NCI-H2171 (cell line): ENCODE results near the gene CYP24A1.
"Not testable (repeated sequence)": the region's sequence is repeated elsewhere in the genome, so short reads cannot be mapped to it uniquely, and the experiment has no call there.

ENCODE experiments used
- DNase-seq: peaks from one replicate; lab custom pipeline; 2025; lab: John Stamatoyannopoulos, UW

The CYP24A1 gene

DNA sequence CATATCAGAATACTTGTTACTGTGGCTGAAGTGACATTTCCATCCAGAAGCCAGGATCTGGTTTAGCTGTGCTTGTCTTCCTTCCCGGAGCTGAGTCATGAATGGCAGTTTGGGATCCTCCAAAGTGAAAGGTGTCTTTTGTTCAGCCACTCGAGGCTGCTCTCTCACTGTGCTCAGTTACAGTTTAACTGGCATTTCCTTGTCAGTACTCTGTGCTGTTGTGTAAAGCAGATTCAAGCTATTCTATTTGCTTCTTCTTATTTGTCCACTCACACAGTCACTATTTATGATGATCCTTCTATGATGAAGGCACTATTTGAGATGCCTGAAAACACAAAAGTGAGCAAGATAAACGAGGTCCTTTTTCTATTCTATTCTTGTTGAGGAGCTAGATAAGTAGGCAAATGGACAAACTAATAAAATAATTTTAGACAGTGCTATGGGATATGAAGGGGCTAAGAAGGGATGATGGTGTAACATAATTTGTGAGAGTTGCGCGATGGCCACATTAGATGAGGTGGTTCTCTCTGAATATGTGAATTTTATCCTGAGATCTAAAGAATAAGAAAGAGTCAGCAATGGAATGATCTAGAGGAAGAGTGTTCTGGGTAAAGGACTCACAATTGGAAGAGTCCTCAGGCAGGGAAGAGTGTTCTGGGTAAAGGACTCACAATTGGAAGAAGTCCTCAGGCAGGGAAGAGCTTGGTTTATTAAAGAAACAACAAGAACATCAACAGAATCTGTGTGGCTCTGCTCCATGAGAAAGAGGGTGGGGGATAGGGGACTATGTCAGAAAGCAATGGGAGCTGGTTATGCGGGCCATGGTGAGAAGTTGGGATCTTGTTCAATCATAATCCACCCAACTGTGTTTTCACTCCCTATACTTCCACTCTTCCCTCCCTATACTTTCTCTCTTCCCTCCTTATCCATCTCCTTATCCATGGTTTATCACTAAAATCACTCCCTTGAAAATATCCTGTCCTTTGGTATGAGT is 40.1 kb downstream of the CYP24A1 start:
- DNase-seq = no peak

DNA sequence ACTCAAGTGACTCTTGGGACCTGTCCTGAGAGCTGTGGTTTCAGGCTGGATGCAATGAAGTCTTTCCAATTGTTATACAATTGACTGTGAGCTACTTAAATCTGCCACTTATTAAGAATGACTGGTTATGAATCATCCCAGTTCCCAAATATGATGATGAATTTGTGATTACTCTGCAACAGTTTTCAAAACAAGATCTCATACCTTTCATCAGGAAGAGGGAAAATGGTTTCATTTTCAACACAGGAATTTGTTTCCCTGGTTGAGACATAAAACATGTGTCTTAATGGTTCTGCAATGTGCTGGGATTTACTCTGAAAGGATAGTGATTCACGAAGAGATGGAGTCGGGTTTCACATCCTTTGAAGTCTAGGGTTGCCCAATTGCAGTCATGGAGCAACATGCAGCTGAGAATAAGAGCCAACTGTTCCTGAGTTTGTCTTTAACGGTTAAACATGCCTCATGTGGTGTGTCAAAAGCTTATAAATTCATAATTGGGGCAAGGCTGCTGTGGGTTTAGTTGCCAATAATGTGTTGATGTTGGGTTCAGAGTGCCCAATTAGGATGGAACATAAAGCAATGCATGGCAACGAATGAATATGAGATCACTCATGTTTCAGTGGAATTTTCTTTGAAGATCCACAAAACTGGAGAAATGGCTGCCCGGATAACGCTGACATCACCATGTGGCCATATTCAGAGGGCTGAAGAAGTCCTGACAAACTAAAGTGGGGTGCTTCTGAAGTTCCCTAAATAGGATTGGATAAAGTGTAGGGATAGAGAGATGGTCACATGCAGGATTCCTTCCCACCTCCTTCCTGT is 41.0 kb downstream of the CYP24A1 start:
- DNase-seq = peak; percentile 21

DNA sequence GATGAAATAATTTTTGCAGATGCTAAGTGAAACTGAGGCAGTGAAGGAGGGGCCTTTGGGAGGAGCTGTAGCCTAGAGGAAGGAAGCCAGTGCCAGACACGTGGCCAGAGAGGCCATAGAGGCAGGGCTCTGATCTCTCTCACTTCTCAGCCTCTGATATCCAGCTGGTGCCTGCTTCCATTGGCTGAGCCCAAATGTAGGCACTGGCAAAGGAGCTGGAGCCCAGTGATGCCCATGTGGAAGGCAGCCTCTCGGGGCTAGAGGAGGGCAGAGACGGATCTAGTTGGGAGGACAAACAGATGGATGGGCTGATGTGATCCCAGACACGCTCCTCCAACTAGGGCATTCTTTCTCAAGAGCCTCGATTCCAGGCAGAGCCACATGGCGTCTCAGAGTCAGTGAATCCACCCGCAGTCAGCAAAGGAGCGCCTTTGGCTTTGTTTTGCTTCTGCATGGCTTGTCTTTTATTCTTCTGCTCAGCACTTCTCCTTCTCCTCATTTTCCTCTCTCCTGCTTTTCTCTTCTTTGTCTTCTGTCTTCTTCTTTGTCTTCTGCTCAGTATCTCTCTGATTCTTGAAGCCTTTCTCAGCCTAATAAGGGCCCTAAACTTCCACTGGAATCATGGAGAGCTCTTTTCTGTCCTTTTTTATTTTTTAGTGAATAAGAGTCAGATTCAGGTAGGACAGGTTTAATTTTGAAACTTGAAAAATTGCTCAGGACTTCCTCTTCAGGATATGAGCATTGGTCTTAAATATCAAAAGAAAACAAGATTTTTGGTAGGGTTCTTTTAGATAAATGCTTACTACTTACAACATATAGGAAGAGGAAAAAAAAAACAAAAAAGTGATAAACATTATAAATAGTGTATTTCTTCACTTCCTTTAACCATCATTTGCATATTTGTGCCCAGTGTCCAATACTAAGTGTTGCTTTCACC is 41.8 kb downstream of the CYP24A1 start:
- no peak for DNase-seq

DNA sequence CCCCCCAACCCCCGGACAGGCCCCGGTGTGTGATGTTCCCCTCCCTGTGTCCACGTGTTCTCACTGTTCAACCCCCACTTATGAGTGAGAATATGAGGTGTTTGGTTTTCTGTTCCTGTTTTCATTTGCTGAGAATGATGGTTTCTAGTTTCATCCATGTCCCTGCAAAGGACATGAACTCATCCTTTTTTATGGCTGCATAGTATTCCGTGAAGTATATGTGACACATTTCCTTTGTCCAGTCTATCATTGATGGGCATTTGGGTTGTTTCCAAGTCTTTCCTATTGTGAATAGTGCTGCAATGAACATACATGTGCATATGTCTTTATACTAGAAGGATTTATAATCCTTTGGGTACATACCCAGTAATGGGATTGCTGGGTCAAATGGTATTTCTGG is 42.7 kb downstream of the CYP24A1 start:
- not testable (repeated sequence) for DNase-seq

DNA sequence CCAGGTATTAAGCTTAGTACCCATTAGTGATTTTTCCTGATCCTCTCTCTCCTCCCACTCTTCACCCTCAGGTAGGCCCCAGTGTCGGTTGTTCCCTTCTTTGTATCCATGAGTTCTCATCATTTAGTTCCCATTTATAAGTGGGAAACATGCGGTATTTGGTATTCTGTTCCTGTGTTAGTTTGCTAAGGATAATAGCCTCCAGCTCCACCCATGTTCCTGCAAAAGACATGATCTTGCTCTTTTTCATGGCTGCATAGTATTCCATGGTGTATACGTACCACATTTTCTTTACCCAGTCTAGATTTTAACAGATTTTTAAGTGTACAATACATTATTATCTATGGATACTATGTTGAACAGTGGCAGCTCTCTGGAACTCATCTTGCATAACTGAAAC is 44.4 kb downstream of the CYP24A1 start:
- DNase-seq = no peak

DNA sequence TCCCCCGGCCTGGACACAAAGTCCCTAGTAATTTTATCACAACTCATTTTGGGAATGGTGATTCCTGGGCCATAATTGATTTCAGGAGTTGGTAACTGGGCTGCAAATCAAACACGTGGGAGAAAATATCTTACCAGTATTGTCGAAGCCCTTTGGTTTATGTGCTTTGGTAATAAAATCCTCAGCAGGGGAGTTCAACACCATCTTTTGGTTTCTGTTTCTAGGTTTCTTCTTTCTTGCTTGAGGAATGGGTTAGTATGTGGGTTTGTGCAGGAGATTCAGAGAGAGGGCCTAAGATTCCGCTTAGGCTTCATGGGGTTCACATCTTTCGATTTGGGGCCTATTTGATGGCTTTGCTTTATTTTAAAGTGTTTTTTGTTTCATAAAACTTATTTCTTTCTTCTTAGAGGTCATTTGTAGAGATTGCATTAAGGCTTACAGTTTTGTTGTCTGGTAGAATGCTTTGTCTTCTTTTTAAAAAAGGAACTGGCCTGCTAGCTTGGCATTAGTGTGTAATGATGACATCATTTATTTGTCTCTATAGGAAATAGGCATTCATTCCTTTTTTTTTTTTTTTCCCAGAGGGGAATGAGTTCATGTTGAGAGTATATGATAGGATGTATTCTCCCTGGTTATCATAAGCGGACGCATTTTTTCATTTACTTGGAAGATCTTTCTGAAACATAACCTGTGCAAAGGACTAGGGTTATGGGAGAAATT is 45.8 kb downstream of the CYP24A1 start:
- DNase-seq = no peak

DNA sequence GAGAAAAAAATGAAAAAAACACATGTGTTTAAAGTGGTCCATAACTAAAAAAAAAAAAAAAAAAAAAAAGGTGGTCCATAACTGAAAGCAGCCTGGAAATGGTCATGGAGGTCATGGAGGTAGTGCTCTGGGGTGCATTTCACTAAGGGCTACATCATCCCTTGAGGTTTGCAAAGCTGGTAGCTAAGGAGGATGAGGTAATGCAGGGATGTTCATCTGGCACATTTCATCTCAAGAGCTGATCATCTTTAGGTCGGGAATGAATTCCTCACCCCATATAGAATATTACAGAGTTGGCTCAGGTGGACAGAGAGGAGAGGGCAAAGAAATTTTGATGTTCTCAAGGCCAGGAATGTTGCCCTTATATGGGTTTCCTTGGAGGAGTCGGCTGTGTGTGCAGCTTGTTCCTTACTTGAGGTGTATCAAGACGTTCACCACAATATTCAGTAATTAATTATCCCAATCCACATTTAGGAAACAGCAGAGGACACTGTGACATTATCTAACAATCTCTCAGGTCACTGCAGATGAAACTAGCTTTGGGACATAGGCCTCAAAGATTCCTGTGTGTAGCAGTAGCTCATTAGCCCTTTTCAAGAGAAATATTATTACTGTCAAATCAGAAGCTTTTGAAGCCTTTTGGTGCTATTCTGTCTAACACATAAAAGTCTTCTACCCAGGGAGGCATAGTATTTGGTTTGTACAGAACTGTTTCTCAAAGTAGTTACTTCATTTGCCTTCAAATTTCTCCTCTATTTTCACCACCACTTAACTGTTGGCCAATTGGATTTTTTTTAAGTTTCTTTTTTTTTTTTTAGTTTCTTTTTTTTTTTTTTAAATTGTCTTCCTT is 46.8 kb downstream of the CYP24A1 start:
- DNase-seq = no peak

DNA sequence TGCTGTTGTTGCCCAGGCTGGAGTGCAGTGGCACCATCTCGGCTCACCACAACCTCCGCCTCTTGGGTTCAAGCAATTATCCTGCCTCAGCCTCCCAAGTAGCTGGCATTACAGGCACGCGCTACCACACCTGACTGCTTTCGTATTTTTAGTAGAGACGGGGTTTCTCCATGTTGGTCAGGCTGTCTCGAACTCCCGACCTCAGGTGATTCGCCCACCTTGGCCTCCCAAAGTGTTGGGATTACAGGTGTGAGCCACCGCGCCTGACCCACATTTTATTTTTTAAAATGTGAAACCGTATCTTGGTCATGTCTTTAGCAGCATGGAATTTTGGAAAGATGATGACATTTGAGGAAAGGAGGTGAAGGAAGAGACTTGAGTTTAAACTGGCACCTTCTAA is 47.5 kb downstream of the CYP24A1 start:
- not testable (repeated sequence) for DNase-seq

DNA sequence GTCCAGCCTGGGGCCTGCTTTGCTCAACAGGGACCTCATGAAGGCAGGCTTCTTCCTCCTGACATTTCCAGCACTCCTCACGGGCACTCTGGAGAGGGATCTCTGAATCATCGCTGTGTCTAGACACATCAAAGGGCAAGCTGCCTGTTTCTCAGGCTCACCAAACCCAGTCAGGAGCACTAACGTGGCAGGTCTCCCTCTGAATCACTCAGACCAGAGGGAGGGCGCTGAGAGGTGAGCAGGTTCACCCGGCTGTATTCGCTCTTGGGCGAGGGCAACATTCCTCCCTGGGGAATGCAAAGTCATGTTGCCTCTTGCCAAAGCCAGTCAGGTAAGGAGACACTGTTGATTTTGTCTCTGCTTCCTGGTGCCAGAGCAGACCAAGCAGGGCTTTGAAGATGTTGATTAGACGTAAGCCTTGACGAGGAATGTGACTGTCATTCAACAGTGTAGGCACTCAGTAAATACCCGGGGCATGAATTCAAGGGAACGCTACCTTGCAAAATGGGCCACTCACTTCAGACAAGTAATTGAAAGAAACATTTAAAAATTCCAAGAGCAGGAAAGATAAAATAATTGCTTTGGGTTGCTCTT is 50.1 kb downstream of the CYP24A1 start:
- DNase-seq = peak; percentile 86

DNA sequence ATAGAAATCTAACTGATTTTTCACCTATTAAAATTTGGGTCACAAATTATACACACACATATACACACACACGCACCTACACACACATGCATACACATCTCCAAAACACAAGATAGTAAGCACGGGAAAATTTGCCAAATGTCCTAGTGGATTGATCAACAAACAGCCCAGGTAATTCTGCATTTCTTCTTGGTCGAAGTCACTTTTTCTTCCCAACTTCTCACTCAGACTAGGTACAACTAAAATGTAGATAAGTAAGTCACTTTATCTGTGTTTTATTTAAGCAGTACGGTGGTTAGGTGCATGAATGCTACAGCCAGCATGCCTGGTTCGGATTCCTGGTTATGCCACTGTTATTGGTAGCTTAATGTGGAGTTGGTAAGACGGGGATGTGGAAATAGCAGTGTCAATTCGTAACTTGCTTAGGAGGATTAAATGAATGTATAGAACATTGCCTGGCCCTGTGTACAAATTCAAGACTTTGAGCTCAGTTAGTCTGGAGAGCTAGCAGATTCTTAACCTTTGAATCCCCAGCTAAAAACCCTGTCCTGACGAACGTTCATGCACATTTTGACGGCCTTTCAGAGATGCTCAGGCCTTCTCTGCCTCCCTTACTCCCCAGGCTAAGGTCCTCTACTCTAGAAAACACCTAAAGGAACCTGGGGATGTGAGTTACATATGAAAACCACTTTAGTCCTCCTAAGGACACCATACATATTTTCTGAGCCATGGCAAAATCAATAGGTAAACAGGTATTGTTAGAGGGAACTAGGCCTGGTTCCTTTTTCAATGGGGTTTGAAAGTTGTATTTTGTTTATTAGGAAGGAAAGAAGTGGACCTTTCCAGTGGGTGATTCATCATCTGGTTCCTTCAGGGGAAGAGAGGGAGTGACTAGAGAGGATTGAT is 50.9 kb downstream of the CYP24A1 start:
- DNase-seq = no peak

DNA sequence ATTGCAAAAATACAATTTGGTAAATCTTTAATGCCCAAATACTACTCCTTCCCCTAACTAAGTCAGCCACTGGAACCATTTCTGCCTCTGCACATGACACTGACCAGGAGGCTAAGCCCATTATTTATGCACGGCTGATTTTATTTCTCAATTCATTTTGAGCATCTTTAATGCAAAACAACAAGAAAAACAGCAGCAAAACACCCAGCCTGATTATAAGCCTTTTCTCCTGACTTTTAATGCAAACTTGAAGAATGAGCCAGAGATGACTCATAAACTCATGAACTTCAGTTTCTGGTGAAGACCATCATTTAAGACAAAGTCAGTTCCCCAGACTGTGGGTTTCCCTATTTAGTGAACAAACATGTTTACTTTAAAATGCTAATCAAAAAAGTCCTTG is 51.6 kb downstream of the CYP24A1 start:
- DNase-seq = no peak

DNA sequence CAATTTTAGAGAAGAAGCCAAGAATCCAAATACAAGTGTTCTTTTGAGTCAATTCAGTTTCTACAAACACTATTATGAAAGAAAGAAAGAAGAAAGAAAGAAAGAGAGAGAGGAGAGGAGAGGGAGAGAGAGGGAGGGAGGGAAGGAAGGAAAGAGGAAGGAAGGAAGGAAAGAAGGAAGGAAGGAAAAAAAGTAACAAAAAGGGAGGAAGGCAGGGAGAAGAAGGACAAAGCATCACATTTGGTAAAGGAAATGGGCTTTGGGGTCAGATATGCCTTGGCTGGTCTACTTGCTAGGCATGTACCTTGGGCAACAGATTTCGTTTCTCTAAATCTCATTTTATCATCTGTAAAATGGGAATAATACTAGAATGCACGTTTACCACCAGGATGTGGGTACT is 54.0 kb downstream of the CYP24A1 start:
- no peak for DNase-seq

DNA sequence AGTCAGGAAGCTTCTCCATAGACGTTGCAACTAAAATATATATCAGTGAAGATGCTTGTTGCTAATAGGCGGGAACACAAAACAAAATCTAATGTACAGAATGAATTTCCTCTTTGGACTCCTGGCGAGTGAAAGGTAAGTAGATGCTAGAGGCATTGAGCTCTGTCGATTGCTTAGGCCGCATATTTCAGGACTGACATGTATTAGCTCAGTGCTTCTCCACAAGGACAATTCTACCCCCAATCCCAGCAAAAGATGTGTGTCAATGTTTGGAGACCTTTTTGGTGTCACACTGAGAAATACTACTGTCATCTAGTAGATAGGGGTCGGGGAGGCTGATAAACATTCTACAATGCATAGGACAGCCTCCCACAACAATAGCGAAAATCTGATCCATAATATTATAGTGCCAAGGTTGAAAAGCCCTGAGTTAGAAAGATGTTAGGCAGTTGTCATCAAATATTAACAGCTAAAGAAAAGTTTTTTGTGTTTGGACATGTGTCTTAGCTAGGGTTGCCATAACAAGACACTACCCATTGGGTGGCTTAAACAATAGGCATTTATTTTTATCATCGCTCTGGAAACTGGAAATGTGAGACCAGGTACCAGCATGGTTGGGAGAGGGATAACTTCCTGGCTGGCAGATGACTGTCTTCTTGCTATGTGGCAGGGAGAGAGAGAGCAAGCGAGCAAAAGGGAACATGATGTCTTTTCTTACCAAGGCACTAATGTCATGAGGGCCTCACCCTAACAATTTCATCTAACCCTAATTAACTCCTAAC is 55.4 kb downstream of the CYP24A1 start:
- no peak for DNase-seq

DNA sequence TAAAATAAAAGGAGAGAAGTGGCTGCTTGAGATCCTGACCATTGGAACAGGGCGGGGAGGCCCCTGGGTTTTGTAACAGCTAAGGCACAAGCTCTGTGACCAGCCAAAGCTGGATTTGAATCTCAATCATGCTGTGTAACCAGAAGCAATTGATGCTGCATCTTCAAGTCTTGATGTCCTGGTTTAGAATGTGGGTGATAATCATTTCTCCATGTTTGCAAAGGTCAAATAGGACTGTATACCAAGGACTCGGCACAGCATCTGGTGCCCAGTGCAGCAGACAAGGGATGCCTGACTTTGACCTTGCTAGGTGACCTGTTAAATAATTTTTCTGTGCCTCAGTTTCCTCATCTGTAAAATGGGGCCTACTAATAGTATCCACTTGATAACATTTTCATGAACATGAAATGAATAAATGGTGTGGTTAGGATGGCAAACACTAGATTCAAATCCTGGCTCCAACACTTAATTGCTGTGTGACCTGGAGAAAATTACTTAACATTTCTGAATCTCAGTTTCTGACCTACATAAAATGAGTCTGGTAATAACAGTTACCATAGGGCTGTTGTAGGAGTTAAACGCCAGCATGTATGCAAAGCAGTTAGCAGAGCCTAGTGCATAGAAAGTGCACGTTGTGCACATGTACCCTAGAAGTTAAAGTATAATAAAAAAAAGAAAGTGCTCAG is 57.1 kb downstream of the CYP24A1 start:
- no peak for DNase-seq

DNA sequence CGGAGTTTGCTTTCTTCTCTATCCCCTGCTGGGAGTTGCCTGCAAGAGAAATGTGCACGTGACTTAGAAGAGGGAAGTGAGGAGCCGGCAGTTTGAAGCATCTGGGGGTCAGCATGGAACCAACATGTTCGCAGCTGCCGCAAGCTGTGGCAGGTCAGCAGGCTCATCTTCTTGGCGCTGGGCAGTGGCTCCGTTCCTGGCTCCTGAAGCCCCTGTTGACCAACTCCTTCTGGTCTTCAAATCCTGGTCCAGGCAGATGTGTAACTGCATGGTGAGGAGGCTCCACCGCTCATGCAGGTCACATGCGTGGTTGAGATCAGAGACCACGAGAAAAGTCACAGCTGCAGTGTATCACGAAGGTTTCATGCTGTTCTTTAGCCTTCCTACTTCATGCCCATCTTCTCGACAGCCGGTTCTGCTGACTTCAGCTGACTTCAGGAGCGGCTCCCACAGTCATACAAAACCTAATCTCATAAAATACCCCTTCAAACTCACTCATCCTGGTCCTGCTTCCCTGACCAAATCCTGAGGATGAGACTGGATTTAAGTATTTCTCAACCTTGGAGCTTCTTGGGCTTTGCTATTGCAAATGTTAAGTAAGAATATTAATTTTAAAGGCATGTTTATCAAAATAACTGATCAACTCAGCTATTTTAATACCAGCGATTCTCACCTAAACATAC is 58.5 kb downstream of the CYP24A1 start:
- DNase-seq = no peak

DNA sequence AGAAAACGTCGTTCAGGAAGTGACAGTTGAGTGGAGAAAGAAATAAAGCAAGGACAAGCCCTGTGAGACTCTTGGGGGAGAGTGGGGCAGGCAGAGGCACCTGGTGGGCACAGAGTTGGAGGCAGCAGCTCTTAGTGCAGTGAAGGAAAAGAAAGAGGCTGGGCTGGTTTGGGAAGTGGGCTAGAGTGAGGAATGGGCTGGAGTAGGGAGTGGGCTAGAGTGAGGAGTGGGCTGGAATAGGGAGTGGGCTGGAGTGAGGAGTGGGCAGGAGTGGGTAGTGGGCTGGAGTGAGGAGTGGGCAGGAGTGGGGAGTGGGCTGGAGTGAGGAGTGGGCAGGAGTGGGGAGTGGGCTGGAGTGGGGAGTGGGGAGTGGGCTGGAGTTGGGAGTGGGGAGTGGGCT is 59.7 kb downstream of the CYP24A1 start:
- no peak for DNase-seq

DNA sequence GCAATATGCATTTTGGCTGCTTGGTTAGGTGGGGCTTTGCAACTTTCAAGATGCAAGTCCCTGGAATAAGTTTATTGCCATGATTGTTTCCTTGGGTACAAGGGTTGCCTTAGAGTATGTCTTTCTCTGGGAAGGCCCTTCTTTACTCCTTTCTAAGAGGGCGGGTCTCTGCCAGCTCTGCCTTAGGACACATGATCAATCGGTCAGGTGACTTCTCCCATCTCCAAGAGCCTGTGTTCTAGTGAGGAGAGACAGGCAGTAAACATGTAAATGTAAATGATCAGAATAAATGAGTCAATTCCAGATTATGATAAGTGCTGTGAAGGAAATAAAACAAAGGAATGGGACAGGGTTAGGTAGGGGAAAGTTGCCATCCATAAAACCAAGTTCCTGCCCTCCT is 60.2 kb downstream of the CYP24A1 start:
- DNase-seq = no peak
